ENCODE data around the gene LRP10.

DNA sequence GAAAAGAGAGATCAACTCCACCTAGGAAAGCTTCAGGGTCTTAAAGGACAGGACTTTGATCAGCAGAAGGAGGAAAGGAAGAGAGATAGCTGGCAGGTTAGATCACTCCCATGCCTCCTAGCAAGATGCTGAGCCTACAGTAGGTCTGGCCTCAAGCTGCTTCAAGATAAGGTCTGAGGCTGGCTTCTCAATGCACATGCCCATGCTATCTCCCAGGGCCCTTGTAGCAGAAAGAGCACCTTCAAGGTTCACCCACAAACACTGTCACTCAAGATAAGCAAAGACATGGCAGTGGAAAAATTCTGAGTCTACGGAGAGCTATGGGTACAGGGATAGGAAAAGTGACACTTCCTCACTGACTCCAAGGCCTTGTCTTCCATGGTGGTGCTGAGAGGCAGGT is 25.8 kb downstream of the LRP10 start:
- TF ChIP-seq CTCF (IDR thresholded peaks at IDR 0.05) (no peak), POLR2A (IDR thresholded peaks at IDR 0.05) (no peak), EP300 (IDR thresholded peaks at IDR 0.05) (no peak)
